Hematopoietic multipotent progenitor cell treated with erythropoietin and hydrocortisone succinate and interleukin-3 and kit ligand, for 6 days (in vitro differentiated cells): Measurements from ENCODE around the gene FAM107A.

ENCODE experiments used
- DNase-seq: peaks from one replicate; pipeline ENCODE4 v3.0.0-alpha.2; 2015

The FAM107A gene

DNA sequence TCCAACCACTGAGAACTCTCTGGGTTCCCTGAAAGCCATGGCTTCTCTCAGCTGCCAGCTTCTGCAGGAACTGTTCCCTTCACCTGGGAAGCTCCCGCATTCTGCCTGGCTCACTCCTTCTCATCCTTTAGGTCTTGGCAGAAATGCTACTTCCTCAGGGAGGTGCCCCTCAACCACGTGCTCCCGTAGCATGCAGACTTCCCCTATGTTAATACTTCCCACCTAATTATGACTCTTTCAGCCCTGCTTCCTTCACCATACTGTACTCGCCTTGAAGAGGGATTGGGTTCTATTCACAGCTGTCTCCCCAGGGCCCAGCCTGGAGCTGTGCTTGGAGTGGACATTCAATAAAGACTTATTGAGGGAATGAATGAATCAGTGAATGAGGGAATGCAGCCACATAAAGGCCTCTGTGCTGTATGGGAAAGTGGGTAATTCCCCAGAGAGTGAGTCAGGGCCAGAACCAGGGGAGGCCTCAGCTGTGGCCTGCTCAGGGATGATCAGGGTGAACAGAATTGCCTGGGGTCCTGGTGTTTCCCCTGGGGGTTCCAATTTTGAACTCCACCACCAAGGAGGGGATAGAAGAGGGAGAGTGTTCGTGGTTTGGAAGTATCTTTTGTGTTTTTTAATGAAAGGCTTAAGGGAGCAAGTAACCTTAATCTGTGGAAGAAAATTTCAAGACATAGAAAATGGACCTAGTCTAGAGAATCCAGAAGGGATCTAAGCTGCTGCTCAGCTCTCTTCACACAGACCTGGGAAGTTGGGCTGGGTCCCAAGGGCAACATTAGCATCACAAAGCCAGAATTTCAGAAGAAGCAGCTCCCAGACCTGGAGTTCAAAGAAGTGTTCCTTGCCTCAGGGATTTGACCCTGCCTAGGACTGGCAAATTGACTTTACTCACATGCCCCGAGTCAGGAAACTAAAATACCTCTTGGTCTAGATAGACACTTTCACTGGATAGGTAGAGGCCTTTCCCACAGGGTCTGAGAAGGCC lies 14.6 kb upstream of the FAM107A start:
- DNase-seq, result no peak

- DNase-seq, result peak; percentile 69
Observed at GRCh38 chr3:58588030-58588614, 10.9 kb upstream of the FAM107A start.

GRCh38 chr3:58586776-58587192 lies 9.6 kb upstream of the FAM107A start:
- DNase-seq, result no peak

DNA sequence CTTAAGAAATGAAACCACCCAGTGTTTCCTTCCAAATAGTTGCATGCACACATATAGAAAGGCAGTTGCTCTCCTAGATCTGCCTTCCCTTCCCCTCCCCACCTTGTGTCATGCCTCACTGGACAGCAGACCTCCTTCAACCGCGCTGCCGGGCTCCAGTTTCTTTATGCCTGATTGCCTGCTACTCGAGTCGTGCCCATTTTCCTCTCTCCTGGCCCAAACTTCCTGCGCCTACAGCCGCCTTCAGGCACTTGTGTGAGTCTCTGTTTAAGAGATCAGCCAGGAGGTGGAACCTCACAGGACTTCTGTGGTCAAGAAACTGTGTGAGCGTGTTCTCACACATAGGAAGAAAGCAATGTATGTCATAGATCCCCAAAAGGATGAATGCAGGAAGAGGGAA lies 8.8 kb upstream of the FAM107A start:
- no peak for DNase-seq

- DNase-seq, result peak; percentile 67
Observed at GRCh38 chr3:58585005-58585786, 8.0 kb upstream of the FAM107A start.

DNA sequence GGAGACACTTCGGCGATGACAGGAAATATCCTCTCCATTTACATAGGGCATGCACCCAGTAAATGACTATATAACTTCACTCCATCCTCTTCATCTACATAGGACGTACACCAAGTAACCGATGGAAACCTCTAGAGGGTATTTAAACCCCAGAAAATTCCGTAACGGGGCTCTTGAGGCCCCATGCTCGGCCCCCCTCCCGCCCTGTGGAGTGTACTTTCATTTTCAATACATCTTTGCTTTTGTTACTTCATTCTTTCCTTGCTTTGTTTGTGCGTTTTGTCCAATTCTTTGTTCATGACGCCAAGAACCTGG lies 7.5 kb upstream of the FAM107A start:
- DNase-seq, result no peak

- no peak for DNase-seq
Observed at GRCh38 chr3:58581328-58582091, 4.3 kb upstream of the FAM107A start.

DNA sequence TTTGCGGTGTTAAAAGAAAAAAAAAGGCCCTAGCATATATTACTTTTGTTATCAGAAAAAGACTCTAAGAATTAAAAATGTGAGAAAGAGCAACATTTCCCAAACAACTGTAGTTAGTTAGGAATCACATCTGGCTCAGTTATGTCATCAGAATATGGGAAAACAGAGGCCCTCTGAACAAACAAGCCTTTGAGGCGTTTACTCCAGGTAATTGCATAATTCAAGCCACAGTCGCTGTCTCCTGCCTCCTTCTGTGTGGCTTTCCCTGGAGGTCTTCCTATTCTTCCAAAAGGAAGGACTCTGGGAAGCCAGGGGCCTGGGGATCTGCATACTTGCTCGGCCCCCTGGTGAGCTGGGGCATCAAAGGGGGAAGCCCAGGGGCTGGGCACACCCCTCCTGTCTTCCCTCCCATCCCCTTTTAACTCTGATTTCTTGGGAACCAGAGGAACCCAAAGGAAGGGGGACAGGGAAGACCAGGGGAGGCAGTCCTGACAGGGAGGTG lies 3.7 kb upstream of the FAM107A start:
- DNase-seq, result no peak

DNA sequence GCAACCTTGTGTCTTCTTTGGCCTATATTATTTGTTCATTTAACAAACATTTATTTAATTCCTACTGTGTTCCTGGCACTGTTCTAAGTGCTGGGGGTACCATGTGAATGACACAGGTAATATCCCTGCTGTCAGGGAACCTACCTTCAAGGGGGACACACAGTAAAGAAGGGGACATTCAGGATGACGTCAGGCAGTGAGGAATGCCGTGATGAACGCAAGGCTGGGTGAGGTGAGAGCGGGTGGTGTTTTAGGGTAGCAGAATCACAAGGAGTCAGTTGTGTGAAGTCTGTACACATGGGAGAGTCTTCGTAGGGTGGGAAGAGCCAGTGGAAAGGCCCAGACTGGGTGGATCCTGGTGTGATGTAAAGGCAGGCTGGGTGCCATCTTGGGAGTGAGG lies 1.7 kb upstream of the FAM107A start:
- DNase-seq, result no peak

GRCh38 chr3:58576716-58577115 lies 475 bp downstream of the FAM107A start:
- no peak for DNase-seq

DNA sequence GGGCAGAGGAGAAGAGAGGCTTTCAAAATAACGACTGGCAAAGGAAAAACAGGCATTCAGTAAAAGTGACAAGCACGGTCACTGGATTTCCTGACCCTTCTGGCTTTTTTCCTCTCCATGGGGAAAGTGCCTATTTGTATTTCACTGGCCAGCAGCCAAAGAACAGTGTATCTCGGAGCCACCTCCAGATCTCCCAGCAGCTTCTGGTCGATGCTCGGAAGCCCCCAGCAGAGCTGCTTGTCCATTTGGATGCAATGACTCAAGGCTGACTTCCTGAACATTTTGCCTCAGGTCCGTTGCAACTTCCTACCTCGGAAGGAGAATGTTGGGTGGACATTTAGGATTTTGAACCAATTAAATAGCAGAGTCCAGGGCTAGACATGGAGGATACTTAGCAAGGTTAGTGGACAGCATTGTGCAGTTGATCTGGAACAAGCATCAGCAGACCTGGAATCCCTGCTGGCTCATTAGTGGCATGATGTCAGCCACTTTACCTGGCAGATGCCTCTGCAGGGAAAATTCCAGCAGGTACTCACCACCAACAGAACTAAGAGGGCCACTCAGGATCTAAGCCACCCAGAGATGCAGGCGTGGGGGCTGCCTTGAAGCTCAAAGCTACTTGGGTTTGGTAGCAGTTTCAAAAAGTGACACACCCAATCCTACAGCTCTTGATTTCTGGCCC lies 1.1 kb downstream of the FAM107A start:
- DNase-seq, result no peak

GRCh38 chr3:58574682-58575081 lies 2.5 kb downstream of the FAM107A start:
- no peak for DNase-seq

- no peak for DNase-seq
Observed at GRCh38 chr3:58574106-58574505, 3.1 kb downstream of the FAM107A start.

GRCh38 chr3:58573640-58574039 lies 3.6 kb downstream of the FAM107A start:
- DNase-seq, result no peak

GRCh38 chr3:58572634-58573230 lies 4.5 kb downstream of the FAM107A start:
- DNase-seq, result no peak

DNA sequence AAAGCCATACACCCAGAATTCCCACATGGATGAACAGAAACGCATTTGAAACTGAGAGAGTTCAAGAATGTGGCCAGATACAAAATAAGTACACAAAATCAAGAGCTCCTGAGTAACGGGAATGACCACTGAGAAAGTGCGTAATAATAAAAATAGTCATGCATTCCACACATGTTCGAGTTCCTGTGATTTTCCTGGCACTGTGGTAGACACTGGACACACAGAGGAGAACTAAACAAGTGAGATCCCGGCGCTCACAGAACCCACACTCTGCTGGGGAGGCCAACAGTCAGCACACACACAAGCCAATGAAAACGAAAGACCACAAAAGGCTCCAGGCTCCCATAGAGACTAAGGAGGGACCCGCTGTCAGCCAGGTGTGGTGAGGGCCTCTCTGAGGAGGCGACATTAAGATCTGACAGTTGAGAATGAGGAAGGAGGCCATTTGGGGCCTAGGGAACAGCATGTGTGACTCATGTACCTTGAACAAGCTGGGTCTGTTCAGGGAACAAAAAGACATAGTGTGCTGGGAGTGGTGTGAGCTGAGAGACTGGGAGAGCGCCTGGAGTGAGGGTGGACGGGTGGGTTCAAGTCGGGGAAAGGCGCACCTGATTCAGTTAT lies 5.1 kb downstream of the FAM107A start:
- DNase-seq, result no peak

DNA sequence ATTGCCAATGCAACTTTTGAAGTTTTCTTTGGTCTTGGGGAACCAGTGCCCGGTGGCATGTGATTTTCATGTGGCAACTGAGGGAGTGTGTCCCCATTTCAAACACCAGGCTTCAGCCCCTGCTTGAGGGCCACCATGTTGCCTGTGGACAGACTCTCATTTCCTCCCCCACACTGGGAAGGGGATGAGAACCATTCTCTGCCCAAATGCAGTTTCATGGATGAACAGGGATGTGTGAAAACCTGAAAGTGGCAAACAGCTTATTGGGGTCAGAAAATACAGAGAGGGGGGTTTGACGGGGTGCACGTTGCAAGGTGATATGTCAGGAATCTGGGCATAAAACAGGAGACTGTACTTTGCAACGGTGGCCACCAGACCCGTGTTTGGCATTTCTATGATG lies 6.3 kb downstream of the FAM107A start:
- DNase-seq, result no peak

DNA sequence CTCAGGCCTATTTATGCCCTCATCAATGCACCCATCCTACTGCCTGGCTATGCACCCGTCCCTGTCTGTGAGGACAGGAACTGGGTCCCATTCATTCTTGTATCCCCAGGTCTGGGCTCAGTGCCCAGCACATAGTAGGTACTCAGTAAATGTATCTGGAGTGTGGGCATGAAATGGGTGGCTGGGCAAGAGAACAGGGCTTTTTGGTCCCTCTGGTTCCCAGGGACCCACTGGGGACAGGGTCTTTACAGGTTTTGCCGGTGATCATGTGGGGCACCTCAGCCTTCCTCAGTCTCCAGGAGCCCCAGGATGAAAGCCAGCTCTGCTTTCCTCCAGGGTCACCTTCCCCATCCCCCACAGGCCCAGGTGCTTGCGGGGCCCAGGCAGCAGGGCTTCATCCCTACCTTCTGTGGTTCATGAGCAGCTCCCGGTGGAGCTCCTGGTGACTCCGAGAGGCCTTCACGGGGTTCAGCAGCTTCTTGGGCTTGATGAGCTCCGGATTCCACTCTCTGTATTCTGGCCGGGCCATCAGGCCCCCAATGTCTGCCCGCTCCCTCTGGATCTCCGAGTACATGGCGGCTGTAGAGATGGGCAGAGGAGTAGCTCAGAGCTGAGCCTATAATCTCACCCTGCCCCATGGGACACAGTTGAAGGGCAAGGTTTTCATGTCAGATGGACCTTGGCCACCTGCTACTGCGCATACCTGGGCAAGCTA lies 7.7 kb downstream of the FAM107A start:
- DNase-seq, result no peak

DNA sequence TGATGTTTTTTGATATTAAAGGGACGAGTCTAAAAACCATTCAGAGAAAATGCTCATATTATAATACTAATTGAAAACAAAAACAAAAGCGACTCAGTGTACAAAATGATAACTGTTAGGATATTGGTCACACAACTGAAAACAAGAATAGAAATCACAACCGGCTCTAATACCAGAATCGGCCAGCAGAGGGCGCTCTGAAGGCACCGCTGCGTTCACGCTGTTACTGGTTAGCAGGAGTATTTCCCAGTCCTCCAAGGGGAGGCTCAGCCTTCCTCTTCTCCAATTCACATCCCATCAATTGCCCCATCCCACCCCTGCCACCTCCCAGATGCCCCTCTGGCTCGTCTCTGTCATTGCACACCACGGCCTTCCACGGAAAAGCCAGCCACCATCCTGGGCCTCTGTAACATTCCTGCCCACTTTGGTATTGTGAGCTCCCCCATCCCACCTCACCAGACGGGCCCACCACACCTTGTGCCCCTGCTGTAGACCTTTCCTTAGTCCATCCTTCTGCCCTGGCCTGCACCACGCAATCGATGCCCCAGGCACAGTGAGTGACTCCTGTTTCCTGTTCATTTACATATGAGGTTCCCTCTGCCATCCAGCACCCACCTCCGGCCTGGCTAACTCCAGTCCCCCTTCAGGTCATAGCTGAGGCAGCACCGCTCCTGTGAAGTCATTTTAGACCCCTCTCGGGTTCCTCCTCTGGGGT lies 8.5 kb downstream of the FAM107A start:
- DNase-seq, result peak; percentile 69

- DNase-seq, result no peak
Observed at GRCh38 chr3:58567251-58567515, 10.0 kb downstream of the FAM107A start.
